Calu3 (cell line): Measurements from ENCODE around the gene LCN12. TPM values are rescaled to one million over a fixed set of nuclear protein-coding genes. Genes with fewer than 3 reads are reported as not detected.
A peak's percentile ranks its signal among the peaks of the same experiment; 100 is the strongest.

ENCODE experiments used
- BruUV-seq: library from RNA; stranded (reverse); fragments of 400-500 nt; replicated peaks from 2 replicates; lab custom pipeline; 2021; lab: Mats Ljungman, UMichigan
- CTCF ChIA-PET: fragments of 300-600 bp; sonication (Branson Sonifier 250); formaldehyde crosslinking; loops from one replicate; lab custom pipeline; 2022; ENCODE audit warnings: antibody characterized with exemption; lab: Charles Lee
- DNase-seq: peaks from one replicate; pipeline ENCODE4 v3.0.0; 2022
- H3K27ac Mint-ChIP-seq: one replicate; pipeline ENCODE4 v1.8.0; 2022; ENCODE audit warnings: mixed read lengths; ENCODE audit not compliant: unreplicated experiment
- H3K27me3 Mint-ChIP-seq: one replicate; pipeline ENCODE4 v1.8.0; 2022; ENCODE audit warnings: mixed read lengths; ENCODE audit not compliant: unreplicated experiment
- H3K36me3 Mint-ChIP-seq: one replicate; pipeline ENCODE4 v1.8.0; 2022; ENCODE audit warnings: mild to moderate bottlenecking, moderate library complexity, mixed read lengths; ENCODE audit not compliant: insufficient read depth, unreplicated experiment
- H3K4me1 Mint-ChIP-seq: one replicate; pipeline ENCODE4 v1.8.0; 2022; ENCODE audit warnings: mild to moderate bottlenecking, low read depth, mixed read lengths; ENCODE audit not compliant: unreplicated experiment
- H3K4me3 Mint-ChIP-seq: one replicate; pipeline ENCODE4 v1.8.0; 2022; ENCODE audit warnings: mild to moderate bottlenecking, low read depth, moderate library complexity, mixed read lengths; ENCODE audit not compliant: unreplicated experiment
- H3K9me3 Mint-ChIP-seq: one replicate; pipeline ENCODE4 v1.8.0; 2022; ENCODE audit warnings: low read depth, mixed read lengths; ENCODE audit not compliant: unreplicated experiment
- CTCF ChIP-seq: fragments of 200-600 bp; IDR thresholded peaks from one replicate; pipeline ENCODE4 v1.8.0; 2022; ENCODE audit warnings: antibody characterized with exemption; ENCODE audit not compliant: unreplicated experiment
- intact Hi-C: fragments of 100-400 bp; cut with micrococcal nuclease; formaldehyde crosslinking; loops from one replicate; pipeline ENCODE4 v1.10.0; 2022; ENCODE audit not compliant: unreplicated experiment
- total RNA-seq: library from RNA; stranded (reverse); gene quantifications from 2 replicates; pipeline ENCODE4 v1.2.3, GENCODE V29; 2022

The LCN12 gene
- total RNA-seq, 1 experiment from 2014 or later = 3.8 TPM

GRCh38 chr9:136939431-136939995, 12.6 kb upstream of the LCN12 start:
- no peak for TF ChIP-seq CTCF
- Mint-ChIP-seq H3K9me3 (no peaks in the 10 kb centered on the region), H3K27me3 (no peaks in the 10 kb centered on the region), H3K4me1 (peaks cover 9% of the 10 kb centered on the region), H3K36me3 (peaks cover 74% of the 10 kb centered on the region), H3K27ac (peak overlapping the region; percentile 55), H3K4me3 (no peak overlapping the region)
- intact Hi-C loops = no loop called here
- no TSS peak for BruUV-seq
- no peak for DNase-seq
- CTCF ChIA-PET = no interaction called here

GRCh38 chr9:136939996-136940525, 12.0 kb upstream of the LCN12 start:
- no peak overlapping the region for H3K27ac Mint-ChIP-seq
- peaks cover 14% of the 10 kb centered on the region for H3K4me1 Mint-ChIP-seq
- DNase-seq = no peak
- TF ChIP-seq CTCF = no peak
- intact Hi-C loops = no loop called here
- H3K9me3 Mint-ChIP-seq = no peaks in the 10 kb centered on the region
- CTCF ChIA-PET = no interaction called here
- no peak overlapping the region for H3K4me3 Mint-ChIP-seq
- BruUV-seq = no TSS peak
- H3K36me3 Mint-ChIP-seq = peaks cover 76% of the 10 kb centered on the region
- H3K27me3 Mint-ChIP-seq = no peaks in the 10 kb centered on the region

- Mint-ChIP-seq H3K36me3 (peaks cover 82% of the 10 kb centered on the region), H3K4me3 (no peak overlapping the region), H3K27me3 (no peaks in the 10 kb centered on the region), H3K27ac (no peak overlapping the region), H3K9me3 (no peaks in the 10 kb centered on the region), H3K4me1 (peaks cover 15% of the 10 kb centered on the region)
- intact Hi-C loops = no loop called here
- BruUV-seq = no TSS peak
- no peak for DNase-seq
- CTCF ChIA-PET = no interaction called here
- TF ChIP-seq CTCF = no peak
Observed at GRCh38 chr9:136940526-136941230, 11.4 kb upstream of the LCN12 start.

- TF ChIP-seq CTCF = no peak
- H3K4me1 Mint-ChIP-seq = peaks cover 15% of the 10 kb centered on the region
- H3K4me3 Mint-ChIP-seq = no peak overlapping the region
- H3K9me3 Mint-ChIP-seq = no peaks in the 10 kb centered on the region
- DNase-seq = no peak
- no peaks in the 10 kb centered on the region for H3K27me3 Mint-ChIP-seq
- CTCF ChIA-PET = no interaction called here
- intact Hi-C loops = no loop called here
- BruUV-seq = no TSS peak
- H3K36me3 Mint-ChIP-seq = peaks cover 81% of the 10 kb centered on the region
- no peak overlapping the region for H3K27ac Mint-ChIP-seq
Observed at GRCh38 chr9:136941231-136942111, 10.6 kb upstream of the LCN12 start.
